ENCODE measurements around the gene PAPPA.

PAPPA gene

GRCh38 chr9:116182876-116183275 is 29.3 kb downstream of the PAPPA start:
- no peak for DNase-seq

- DNase-seq: no peak
Measured at GRCh38 chr9:116187570-116188170, 34.1 kb downstream of the PAPPA start.

- no peak for DNase-seq
Measured at GRCh38 chr9:116189683-116190082, 36.1 kb downstream of the PAPPA start.

- DNase-seq: no peak
Measured at GRCh38 chr9:116190637-116191396, 37.2 kb downstream of the PAPPA start.

DNA sequence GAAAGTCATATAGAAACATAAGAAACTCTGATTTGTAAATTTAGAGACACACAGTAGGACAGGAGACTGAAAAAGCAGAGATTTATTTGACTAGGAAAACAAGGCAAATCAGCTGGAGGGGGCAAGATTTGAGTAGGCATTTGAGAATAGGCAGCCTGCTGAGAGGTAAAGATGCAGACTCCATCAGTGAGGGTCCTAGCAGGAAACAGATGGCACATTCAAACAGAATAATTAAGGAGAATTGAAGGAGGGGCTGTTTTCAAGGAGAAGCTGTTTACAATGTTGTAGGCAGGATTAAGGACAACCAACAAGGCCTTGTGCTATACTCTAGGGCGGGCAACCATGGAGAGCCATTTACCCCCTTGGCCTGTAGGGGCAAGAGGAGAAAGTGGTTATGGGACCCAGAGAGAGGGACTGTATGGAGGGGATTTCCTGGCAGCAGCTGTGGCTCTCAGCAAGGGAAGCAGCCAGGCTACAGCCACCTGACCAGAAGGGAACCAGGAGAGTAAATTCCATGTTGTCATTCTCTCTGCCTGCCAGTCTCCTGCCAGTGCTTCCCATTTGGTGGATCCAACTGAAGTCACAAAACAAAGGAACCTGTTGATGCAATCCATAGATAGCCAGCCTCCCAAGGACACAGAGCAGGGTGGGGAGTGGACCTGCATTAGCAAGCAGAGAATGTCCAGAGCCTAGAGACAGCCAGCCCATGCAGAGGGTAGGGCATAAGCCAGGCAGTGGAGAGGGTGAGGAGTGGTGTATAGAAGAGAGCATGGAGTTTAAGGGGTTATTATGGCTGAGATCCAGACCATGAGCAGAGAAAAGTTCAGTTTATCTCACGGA is 38.2 kb downstream of the PAPPA start:
- no peak for DNase-seq

DNA sequence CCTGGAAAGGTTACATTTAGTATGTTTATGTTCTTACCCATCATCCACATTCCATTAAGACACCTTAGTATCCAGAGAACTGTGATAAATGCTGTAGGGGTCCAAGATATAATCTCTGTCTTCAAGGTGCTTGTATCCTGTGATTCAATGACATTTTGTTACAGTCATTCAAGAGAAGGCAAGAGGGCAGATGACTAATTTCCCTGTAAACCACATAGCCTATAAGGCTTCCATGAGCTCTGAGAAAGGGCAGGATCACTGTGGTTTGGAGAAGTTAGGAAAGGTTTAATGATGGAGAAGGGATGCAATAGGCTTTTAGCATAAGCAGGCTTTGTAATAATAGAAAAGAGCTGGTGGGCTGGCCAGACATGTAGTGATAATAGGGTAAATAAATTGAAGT is 40.0 kb downstream of the PAPPA start:
- no peak for DNase-seq

DNA sequence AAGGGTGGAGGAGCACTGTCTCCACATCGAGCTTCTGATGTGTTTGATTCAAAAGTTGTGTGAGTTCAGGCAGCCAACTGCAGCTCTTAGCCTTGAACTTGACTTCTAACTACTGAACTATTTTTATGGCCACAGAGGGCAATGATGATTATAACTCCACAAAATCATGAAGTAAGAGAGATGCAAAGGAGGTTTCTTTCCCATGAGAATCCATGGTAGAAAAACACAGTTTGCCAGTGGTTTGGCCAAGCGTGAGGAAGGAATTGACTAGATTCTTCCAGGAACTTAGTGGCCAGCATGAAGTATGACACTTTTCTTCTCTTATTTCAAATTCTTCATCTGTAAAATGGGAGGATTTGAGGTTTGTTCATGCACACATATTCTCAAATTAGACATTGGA is 43.2 kb downstream of the PAPPA start:
- no peak for DNase-seq

- DNase-seq: no peak
Measured at GRCh38 chr9:116198344-116198743, 44.8 kb downstream of the PAPPA start.

- no peak for DNase-seq
Measured at GRCh38 chr9:116202219-116202912, 48.8 kb downstream of the PAPPA start.

GRCh38 chr9:116204252-116204882 is 50.8 kb downstream of the PAPPA start:
- no peak for DNase-seq

DNA sequence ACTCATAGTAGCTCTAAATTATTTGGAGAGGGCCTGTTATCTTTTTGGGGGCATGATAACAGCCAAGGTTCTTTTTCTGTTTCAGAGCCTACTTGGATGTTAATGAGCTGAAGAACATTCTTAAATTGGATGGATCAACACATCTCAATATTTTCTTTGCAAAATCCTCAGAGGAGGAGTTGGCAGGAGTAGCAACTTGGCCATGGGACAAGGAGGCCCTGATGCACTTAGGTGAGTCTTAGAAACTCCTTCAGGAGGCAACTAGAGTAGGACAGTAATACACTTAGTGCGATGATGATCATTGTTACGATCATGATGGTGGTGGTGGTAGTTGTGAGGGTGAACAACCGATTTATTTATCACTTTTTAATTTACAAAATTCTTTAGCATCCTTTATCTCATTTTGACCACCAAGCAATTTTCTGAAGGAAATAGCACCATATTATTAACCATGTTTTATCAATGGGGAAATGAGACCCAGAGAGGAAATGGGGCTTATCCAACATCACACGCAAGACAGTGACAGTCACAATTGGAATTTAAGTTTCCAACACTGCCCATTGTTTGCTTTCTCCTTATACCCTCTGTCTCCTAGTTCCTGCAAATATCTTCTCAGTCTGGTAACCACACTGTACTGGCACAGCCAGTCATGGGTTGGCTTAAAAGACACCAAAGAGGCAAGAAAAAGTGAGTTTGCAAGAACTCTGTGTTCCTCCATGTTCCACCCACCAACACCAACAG is 54.0 kb downstream of the PAPPA start:
- no peak for DNase-seq

DNA sequence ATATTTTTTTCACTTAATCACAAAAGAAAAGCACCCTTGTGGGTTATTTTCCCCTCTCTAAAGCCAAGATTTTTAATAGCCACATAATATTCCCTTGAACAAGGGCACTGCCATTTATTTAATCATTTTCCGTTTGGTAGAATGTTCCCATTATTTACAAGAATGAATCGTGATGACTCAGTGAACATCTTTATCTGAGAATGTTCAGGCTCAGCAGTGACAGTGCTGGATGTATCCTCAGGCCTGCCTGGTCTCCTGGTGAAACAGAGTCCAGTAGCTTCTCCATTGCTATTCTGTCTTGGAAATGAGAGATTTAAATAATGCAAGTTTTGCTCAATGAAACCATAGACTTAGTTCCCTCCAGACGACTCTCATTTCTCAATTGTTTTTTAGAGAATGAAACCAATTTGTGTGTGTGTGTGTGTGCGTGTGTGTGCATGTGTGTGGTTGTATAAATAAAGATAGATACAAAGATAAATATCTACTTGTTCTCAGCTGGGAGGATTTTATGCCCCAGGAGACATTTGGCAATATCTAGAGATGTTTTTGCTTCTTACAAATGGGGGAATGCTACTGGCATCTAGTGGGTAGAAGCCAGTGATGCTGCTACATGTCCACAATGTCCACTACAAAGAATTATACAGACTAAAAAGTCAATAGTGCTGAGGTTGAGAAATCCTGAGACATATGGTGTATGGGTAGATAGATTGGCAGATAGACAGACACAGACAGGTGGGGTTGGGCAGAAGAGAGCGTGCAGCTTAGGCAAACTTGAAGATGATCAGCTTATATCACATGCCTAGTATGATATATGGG is 55.0 kb downstream of the PAPPA start:
- no peak for DNase-seq

DNA sequence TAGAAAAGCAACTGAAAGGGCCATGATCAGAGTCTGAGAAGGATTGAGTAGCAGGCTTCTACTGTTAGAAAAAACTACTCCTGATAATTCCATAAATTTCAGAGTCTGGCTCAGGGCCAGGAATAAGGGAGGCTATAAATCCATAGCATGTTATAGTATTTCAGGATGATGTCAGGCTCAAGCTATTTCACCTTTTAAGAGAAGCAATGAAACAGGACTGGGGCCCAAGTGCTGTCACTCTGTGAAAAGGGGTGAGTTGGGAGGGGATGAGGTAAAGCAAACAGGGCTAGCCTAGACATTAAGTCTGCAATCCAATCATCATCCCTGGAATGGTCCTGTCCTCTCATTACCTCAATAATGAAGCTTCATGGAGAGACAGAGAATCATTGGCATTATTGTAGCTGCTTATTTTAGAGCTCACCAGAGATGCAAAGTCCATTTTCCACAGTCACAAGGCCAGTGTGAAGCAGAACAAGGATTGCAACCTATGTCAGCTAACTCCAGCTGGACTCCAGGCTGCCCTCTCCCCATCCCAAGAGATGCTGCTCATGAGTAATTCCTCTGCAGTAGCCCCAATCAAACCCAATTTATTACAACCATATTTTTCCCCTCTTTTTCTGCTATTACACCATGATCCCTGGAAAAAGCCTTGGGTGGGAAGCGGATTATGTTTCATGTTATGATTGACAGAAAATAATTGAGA is 56.0 kb downstream of the PAPPA start:
- DNase-seq: no peak

DNA sequence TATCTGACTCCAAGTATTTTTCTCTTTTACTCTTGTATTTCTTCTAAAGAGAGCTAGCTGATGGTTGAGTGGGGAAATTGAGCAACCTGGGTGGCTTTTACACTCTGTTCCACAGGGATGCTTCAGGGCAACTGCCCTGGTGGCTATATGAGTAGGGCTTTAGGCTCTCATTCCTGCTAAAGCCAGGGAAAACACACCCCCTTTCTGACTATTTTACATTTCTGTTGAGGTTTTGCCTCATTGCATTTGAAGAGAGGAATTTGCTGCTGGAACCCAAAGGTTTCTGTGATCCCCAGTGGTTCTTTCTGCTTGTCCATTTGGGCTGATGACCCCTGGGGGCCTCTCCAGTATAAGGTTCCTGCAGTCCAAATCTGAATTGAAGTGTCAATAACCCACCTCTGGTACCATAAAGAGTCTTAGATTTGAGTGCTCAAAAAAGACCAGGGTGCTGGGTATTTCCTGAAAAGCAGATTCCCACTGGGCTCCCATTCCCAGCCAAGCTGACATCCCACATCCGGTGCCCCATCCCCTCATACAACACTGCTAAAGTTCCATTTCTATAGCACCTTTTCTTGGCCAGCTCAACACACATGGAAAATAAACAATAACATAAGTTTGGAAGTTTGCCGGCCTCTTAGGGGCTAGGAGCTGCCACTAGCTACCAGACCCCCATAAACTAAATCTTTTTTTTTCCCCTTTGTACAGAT is 59.5 kb downstream of the PAPPA start:
- DNase-seq: no peak

GRCh38 chr9:116213693-116214047 is 60.1 kb downstream of the PAPPA start:
- DNase-seq: no peak

DNA sequence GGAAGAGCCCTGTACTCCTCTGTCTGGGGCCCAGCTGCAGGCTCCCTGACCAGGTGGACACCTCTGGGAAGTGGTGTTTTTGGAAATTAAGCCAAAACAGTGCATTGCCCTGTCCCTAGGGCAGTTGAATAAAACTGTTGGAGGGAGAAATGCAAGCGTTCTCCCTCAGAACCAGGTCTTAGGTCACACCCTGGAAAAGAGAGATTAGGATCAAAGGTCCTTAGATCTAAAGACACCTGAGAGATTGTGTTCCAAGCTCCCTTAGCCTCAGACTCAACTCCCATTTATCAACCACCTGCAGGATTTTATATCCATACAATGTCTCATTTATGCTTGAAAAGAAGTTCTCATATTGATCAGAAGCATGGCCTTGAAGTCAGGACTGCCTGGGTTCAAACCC is 64.8 kb downstream of the PAPPA start:
- no peak for DNase-seq

- DNase-seq: no peak
Measured at GRCh38 chr9:116219686-116220085, 66.1 kb downstream of the PAPPA start.

DNA sequence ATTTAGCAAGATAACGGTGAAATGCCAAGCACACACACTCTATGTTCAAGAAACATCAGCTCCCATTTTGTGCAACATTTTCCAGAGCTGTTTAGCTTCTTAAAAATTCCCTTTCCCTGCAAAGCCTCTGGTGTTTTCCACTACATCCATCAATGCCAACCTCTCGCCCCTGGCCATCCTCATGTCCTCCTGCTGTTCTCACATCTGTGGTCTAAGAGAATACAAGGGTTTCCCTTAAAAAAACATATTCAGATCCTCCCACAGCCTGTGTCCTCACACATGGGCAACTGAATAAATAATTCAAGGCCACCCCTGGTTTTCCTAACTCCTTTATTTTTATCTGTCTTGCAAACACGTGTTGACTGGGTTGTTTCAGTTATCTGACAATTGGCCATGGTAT is 70.3 kb downstream of the PAPPA start:
- DNase-seq: no peak

- DNase-seq: no peak
Measured at GRCh38 chr9:116230051-116230632, 76.6 kb downstream of the PAPPA start.

All from COR-L47 (cell line).